NCI-H446 treated with DMSO at 0.1 percent for 48 hours (cell line): Measurements from ENCODE around the gene VASN.

Experiments used
- DNase-seq: peaks from one replicate; lab custom pipeline; 2025; lab: John Stamatoyannopoulos, UW

Gene VASN

GRCh38 chr16:4354512-4355409, 16.9 kb upstream of the VASN start:
- no peak for DNase-seq

DNA sequence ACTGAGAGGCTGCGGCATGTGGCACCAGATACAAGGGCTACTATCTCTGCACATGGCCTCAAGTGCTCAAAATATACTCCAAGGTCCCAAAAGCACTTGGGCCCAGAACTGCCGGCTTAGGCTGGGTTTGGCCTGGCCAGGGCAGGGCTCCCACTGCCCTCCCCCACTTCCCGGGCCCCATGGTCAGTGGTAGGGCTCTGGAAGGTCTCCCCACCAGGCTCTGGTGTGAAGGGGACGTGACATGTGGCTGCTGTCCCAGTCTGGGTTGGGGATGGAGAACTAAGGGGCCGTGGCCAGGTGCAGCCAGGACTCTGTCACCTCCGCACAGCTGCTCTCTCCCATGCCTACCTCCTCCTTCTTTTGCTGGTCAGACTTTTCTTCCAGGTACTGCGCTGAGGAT, 14.8 kb upstream of the VASN start:
- no peak for DNase-seq

DNA sequence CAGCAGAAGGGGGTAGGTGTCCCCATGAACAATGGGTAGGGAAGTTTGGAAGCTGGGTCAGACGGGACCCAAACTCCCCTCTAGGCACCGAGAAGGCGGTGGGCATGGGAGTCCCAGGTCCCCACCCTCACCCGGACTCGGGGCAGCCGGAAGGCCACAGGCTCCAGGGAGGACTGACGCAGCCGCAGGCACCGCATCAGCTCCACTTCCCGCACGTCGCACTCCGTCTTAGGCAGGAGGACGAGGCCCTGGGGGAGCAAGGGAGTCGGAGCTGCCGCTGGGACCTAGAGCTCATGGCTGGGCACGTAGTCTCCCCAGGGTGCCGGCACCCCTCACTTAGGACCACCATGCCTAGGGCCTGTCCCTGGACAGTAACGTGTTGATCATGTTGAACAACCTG, 13.4 kb upstream of the VASN start:
- no peak for DNase-seq

DNA sequence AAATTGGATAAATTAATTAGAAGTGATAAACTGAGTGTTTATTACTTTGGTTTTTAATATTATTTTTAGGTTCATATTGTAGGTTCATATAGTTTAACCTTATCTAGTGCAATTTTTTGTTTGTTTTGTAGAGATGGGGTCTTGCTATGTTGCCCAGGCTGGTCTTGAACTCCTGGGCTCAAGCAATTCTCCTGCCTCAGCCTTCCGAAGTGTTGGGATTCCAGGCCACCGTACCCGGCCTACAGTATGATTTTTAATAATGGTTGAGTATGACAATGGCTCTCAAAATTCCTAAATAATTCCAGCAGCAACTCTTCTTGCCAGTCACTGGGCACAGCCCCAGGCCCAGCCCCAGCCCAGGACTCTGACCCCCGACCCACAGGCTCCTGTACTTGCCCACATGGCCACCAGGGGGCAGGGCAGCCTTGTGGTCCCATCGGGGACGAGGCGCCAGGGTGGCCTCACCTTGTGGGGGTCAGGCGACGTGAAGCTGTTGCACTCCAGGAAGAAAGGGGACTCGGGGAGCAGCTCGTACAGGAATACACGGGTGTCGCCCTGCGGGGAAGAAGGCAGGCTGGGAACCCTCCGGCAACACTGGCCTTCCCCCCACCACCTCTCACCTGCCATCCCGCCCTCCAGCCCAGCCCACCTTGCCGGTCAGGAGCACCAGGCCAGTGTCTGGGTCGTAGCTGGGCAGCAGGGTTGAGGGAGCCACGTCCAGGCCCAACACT, 12.7 kb upstream of the VASN start:
- no peak for DNase-seq

- DNase-seq = no peak
These were observed 11.7 kb upstream of the VASN start for GRCh38 chr16:4359914-4360313.

- DNase-seq = no peak
These were observed 11.1 kb upstream of the VASN start for GRCh38 chr16:4360538-4361021.

GRCh38 chr16:4361033-4361943, 10.4 kb upstream of the VASN start:
- DNase-seq = no peak

DNA sequence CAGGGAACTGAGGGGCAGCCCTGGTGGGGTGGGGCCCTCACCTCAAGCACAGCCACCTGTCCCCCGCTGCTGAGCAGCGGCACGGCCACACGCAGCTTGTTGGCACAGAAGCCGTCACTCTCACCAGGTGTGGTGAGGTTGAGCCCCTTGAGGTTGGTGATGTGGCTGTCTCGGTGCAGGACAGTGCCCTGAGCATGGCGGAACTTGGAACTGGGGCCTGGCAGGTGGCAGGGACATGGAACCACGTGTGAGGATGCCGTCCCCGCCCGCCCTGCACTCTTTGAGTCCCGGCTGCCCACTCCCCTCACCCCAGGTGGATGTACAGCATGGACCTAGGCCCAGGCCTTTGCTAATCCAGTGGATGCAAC, 9.7 kb upstream of the VASN start:
- DNase-seq = no peak

GRCh38 chr16:4362476-4363135, 9.0 kb upstream of the VASN start:
- DNase-seq = no peak

DNA sequence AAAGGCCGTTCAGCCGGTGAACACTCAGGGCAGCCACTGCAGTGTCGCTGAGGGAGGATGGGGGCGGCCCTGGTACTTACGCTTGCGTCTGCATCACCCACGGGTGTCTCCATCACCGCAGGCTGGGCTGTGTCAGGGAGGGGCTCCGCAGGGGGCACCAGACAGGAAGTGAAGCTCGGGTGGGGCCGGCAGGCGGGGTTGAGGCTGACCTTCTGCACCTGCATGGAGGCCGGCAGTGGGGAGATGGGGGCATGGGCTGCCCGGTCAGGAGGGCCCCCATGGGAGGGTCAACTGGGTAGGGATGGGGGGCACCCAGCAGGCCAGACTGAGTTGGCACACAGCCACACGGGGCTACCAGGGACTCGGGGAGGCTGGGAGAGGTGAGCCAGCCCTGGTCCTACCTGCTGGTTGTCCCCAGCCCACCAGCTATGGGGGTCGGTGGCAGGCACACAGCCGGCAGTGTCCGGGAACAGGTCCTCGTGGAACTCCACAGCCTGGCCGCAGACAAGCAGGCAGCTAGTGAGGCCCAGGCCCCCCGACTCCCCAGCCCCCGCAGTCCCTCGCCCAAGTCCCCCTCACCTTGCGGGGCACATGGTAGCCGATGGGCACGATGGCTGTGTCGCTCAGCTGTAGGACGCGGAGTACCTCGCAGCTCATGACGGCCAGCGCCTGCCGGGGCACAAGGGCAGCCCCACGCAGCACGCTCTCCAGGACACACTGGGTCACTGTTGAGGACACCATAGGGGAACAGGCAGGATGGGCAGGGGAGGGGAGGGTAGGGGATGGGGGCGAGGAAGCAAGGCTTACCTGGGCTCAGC, 7.2 kb upstream of the VASN start:
- DNase-seq = no peak

DNA sequence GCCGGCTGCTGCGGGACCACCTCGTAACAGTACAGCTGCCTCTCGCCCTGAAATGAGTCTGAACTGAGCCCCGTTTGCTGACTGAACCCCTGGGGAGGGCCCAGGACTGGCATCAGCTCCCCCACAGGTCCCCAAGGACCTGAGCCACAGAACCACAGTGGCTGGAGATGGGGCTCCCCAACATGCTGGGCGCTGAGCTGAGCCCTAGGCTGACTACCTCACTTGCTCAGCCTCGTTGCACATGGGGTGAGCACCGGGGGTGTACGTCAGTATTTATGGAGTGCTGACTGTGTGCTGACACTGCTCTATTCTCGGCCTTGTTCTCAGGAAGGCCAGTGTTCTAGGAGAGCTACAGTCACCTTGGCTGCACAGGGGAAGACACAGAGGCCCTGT, 6.6 kb upstream of the VASN start:
- no peak for DNase-seq

GRCh38 chr16:4365615-4366014, 6.0 kb upstream of the VASN start:
- no peak for DNase-seq

- DNase-seq = no peak
These were observed 5.6 kb upstream of the VASN start for GRCh38 chr16:4366016-4366415.

DNA sequence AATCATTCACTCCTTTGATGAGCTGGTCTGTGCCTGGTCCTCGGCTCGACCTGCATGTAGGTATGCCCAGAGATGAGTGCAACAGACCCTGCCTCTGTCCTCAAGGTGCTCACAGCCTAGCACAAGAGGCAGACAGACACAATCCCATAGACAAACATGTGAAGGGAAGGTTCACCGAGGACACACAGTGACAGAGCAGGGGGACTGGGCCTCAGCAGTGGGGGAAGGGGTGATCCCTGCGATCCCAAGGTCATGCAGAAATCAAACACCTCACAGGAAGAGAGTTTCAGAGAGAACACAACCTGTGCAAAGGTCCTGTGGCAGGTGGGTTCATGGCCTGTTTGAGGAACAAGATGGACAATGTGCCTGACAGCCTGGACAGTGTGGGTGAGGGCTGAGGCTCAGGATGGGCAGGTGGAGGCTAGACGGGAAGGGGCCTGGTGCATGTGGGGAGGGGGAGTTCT, 4.2 kb upstream of the VASN start:
- DNase-seq = no peak

DNA sequence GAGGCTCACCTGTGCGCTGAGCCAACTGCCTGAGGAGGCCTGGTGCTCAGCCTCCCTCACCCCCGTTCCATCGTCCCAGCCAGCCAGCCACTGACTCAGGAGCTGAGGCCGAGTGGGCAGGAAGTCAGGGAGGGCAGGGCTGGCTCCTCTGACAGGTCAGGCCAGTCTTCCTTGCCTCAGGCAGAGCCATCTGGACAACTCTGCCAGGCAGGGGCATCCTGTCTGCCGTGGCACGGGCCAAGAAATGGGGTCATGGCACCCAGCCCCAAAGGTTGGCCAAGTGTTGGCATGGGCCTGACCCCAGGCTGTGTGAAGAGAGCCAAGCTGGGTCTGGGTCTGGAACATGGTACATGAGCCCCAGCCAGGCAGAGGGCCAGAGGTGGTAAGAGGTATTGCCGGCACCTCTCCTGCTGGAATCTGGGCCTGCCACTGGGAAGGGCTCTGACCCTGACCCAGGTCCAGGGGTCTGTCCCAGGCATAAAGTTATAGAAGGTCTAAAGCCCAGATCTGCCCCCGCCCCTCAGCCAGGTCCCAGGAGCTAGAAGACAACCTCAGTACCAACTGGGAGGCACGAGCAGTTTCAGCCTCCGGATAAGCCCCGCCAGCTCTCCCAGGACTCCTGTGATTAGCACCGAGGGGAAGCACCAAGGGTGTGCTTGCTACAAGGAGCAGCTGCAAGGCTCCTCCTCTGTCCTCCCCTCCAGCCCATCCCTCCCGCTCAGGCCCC, 2.5 kb upstream of the VASN start:
- DNase-seq = no peak

GRCh38 chr16:4370151-4370550, 1.5 kb upstream of the VASN start:
- DNase-seq = no peak

- no peak for DNase-seq
These were observed 885 bp upstream of the VASN start for GRCh38 chr16:4370570-4371356.

DNA sequence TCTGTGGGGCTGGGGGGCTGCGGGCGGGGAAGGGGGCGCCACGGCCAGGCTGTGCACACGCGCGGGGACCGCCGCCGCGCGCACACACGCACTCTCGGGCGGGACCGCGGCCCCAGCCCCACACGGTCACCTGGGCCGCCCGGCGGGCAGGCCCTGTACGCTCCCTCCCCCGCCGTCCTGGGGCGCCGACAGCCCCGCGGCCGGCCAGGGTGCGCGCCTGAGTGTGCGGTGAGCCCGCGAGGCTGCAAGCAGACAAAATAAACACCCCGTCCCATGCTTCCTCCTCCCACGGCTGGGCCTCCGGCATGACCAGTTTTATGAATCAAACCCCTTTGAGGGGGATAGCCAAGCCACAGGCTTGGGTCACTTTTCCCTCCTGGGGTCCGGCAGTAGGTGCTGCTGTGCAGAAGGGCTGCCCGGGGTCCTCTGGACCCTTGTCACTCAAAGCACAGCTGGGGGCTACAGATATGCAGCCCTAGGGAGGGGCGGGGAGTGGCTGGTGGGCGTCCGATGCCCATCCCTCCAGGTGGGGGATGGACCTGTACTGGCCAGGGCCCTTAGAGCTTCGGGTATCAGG, 441 bp downstream of the VASN start:
- no peak for DNase-seq
